ENCODE results near the gene TOMM7.

TOMM7 gene

DNA sequence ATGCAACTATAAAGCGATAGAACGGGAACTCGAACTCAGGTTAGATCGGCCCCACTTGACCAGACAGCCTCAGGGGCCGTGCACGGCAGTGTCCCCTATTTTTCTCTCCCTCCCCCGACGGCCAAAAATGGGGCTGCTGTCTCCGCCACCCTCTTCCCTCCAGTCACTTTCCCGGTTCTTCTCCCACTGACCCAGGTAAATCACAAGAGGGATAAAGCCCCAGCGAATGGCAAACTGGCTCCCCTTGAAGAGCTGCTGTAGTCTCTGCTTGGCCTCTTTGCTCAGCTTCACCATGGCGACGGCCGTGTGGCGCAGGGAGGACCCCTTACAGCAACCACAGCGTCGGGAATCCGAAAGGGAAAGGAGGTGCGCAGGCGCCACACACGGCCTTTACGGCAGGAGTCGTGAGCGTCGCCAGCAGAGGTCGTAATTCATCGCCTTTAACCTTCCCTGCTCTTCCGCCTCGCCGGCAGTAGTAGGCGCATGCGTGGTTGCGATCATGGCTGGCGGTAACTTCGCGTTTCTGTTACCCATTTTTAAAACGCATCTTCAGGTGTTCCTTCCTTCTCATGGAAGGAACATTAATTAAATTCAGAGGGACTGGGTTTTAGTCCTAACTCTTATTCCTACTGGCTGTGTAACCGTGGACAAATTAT lies at the start of gene TOMM7:
TSS of gene TOMM7 (minus strand) at position 364 of the 656 bp plus-strand sequence. CDS start at position 294, 70 bp downstream.
- DNase-seq: peak; percentile 100

- DNase-seq: no peak
Measured at GRCh38 chr7:22872096-22872807, 49.6 kb upstream of the TOMM7 start.

DNA sequence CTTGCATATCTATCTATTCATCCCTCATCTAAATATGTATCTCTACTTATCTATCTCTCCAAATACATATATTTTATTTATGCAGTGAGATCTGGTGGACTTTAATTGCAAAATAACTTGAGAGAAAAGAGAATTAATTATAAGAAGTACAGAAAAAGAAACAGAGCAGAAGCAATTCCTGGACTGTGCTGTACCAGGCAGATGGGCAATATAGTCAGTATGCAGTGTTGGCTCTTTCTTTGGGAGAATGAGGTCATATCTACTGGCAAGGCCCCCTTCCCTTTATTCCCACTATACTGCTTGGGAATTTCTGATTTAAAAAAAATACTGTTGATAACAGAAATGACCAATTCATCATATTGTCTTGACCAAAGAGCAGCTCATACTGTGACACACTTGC lies 49.0 kb upstream of the TOMM7 start:
- no peak for DNase-seq

GRCh38 chr7:22868509-22868908 lies 45.9 kb upstream of the TOMM7 start:
- no peak for DNase-seq

GRCh38 chr7:22867589-22867988 lies 44.9 kb upstream of the TOMM7 start:
- no peak for DNase-seq

GRCh38 chr7:22867003-22867402 lies 44.4 kb upstream of the TOMM7 start:
- DNase-seq: no peak

- DNase-seq: no peak
Measured at GRCh38 chr7:22865602-22865960, 42.9 kb upstream of the TOMM7 start.

DNA sequence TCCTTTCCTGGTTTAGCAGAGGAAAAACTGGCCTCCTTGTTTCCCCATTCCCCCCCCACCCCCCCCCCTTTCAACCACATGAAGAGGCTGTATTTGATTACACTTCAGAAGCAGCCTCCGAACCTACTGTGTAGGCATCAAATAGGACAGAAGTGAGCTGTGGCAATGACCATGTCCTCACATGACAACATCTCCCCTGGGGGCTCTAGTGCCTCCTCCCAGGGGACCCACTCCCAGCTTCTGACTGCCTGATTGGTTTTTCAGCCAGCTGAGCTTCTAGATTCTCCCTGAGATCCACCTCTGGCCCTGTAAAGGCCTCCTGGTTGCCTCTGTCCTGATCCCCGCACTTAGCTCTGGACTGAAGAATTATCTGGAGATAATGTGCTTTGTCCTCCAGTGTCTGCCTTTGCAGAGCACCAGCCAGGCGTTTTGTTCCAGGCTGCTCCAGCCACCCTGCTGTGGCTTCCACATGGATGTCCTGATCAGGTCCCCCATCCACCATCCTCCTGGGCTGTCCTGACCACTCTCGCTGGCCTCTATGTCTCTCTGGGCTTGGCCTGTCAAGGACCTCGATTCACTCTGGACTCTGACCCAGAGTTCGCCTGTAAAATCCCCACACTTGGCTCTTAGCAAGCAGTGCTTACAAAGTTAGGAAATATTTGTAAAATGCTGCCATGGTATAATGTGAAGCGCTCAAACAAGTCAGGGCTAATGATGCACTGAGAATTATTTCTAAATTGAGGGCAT lies 42.4 kb upstream of the TOMM7 start:
- DNase-seq: no peak

GRCh38 chr7:22864301-22864700 lies 41.7 kb upstream of the TOMM7 start:
- no peak for DNase-seq

DNA sequence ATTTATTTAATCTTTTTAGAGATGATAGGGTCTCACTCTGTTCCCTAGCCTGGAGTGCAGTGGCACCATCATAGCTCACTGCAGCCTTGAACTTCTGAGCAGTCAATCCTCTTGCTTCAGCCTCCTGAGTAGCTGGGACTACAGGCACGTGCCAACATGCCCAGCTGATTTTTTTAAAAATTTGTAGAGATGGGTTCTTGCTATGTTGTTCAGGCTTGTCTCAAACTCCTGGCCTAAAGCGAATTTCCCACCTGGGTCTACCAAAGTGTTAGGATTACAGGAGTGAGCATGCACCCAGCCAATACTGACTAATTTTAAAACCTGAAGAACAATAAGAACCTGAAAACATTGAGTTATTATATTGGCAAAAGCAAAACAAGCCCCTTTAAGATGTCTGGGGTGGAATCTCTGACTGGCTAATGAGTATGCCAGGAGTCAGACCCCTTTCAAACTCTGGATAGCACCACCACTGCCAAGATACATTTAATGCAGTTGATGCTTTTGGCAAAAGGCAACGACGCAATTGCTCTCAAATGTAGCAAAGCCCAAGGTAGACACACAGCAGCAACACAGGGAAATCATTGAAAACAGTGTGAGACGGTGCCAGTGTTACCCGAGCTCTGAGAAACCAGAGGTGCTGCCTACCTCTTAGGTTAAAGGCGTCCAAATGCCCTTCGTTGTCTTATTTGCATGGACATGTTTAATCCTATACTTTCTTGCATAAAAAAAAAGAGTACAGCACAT lies 40.7 kb upstream of the TOMM7 start:
- DNase-seq: no peak

DNA sequence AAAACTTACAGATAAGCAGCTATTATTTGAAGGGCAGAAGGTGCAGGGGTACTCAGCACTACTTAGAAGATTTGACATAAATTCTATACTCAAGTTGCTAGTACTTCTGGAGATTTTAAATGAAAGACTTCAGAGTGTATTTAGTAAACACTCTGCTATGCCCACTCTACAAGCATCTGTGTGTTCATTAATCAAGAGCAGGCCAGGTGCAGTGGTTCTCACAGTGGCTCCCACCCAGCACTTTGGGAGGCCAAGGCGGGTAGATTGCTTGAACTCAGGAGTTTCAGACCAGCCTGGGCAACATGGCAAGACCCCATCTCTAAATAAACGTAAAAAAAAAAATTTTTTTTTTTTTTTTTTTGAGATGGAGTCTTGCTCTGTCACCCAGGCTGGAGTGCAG lies 38.9 kb upstream of the TOMM7 start:
- DNase-seq: peak; percentile 55

- peak; percentile 69 for DNase-seq
Measured at GRCh38 chr7:22860784-22861482, 38.3 kb upstream of the TOMM7 start.

DNA sequence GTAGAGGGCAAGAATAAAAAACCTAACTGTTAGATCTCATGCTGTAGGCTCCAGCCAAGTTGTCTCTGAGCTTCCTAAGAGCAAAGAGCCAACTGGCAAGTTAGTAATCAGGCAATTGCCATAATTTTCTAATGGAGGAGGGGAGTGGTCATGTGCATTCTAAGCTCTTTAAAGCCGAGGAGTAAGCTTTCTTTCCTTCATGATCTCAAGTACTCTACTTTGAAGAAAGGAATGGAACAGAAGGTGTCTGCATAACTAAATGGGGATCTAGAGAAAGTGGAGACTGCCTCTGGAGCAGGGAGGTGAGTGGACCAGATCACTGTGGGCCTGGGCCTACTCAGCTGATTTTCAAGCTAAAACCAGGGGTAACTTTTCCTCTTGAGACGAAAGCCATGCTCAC lies 37.7 kb upstream of the TOMM7 start:
- DNase-seq: no peak

DNA sequence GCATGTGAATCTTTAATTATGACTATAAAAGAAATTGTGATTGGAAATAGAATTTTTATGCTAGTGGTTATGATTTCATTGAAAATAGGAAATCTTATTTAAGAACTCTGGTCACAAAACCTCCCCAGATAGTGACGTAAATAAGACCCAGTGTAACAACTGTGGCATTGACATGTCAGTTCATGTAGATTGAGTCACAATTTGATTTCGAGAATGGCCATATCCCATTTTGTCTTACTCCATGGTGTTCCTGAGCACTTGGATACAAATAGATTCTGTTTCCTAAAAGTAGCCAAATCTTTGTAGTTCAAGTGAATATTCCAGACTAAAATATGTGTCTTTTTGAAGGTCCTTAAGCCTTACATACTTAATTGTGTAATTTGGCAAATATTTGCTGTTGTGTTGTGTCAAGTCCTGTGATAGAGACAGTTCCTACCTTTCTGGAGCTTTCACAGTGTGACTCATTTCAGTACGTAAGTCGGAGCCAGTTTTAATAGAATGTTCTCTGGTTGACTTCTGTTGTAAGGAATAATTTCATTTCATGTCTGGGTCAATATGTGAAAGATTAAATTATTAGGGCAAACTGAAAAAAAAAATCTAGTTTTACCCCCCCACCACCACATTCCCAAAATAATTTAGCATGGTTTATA lies 37.1 kb upstream of the TOMM7 start:
- no peak for DNase-seq

DNA sequence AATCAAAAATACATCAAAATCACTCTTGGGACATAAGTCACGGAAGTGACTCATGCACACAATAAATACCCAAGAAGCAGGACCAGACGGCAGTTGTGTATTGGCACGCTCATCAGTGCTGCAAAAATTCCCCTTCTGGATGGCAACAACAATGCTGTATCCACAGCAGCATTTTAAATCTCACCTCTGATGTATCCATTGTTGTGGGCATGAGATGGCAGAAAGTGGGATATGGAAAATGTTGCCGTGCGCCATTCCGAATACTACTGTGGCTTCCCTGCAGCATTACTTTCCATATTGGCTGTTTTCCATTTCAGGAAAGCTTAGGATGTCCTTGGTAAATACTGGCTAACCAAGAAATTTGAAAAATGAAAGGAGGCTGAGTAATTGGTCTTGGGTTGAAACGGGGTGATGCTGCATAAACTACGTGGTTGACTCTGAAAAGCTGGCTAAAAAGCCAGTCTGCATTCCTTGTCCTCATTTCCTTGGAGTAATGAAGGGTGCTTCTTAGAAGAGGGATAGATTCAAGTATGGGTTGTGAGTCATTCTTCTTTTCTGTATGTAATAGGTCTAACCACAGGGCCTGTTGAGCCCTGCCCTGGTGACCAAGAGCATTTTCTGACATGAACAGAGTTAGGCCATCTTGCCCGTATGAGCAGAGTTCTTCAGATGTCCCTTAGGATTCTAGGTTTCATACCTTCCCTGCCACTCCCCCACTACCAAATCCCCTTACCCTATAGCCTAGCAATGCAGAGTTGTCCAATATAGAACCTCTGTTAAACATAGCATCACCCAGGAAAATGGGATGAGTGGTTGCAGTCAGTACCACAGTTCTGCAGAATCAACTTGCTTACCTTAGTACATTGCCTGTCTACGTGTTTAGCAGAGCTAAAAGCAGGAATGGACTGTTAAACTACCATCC lies 36.3 kb upstream of the TOMM7 start:
- peak; percentile 44 for DNase-seq

- no peak for DNase-seq
Measured at GRCh38 chr7:22858274-22858639, 35.6 kb upstream of the TOMM7 start.

GRCh38 chr7:22856416-22856815 lies 33.8 kb upstream of the TOMM7 start:
- no peak for DNase-seq

- no peak for DNase-seq
Measured at GRCh38 chr7:22855049-22855392, 32.4 kb upstream of the TOMM7 start.

GRCh38 chr7:22854158-22855048 lies 31.8 kb upstream of the TOMM7 start:
- peak; percentile 92 for DNase-seq

DNA sequence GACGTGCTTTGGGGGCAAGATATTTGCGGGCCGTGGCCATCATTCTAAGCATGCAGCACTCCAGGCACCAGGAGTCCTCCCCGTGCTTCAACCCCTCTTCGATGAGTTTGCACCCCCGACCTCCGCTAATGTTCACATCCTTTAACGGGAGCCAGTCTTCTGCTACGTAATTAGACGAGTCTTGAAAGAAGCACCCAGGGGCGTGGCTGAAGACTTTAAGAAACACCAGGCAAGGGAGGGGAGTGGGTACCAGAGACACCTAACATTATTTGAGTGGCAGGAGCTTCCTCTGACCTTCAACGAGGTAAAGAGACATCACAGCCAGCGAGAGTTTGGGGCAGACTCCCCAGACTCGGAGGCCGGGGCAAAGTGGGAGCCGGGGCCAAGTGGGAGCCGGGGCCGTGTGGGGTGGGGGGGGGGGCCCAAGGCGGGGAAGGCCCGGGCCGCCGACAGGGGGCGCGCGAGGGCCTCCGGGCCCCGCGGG lies 31.1 kb upstream of the TOMM7 start:
- DNase-seq: no peak

Measured in DMS53 (cell line).